ENCODE data around the gene ANGPTL5.
A peak's percentile ranks its signal among the peaks of the same experiment; 100 is the strongest.
"Not testable (repeated sequence)": the region's sequence is repeated elsewhere in the genome, so short reads cannot be mapped to it uniquely, and the experiment has no call there.

ANGPTL5 gene

GRCh38 chr11:101916422-101916821 lies at the start of gene ANGPTL5:
Gene ANGPTL5, minus strand, starts transcription at chr11:101916522. Its CDS starts 8,613 bp downstream, at chr11:101907909.
- no peak for DNase-seq

- not testable (repeated sequence) for DNase-seq
Observed at GRCh38 chr11:101964200-101964599, 47.9 kb upstream of the ANGPTL5 start.

GRCh38 chr11:101960231-101960630 lies 43.9 kb upstream of the ANGPTL5 start:
- no peak for DNase-seq

- no peak for DNase-seq
Observed at GRCh38 chr11:101955701-101956100, 39.4 kb upstream of the ANGPTL5 start.

- no peak for DNase-seq
Observed at GRCh38 chr11:101955278-101955677, 39.0 kb upstream of the ANGPTL5 start.

GRCh38 chr11:101949680-101950220 lies 33.4 kb upstream of the ANGPTL5 start:
- DNase-seq = no peak

- DNase-seq = no peak
Observed at GRCh38 chr11:101945448-101945847, 29.1 kb upstream of the ANGPTL5 start.

- DNase-seq = peak; percentile 65
Observed at GRCh38 chr11:101944923-101945322, 28.6 kb upstream of the ANGPTL5 start.

- DNase-seq = no peak
Observed at GRCh38 chr11:101940901-101941520, 24.7 kb upstream of the ANGPTL5 start.

GRCh38 chr11:101931692-101932091 lies 15.4 kb upstream of the ANGPTL5 start:
- DNase-seq = peak; percentile 22

- no peak for DNase-seq
Observed at GRCh38 chr11:101929294-101929915, 13.1 kb upstream of the ANGPTL5 start.

- no peak for DNase-seq
Observed at GRCh38 chr11:101923554-101923953, 7.2 kb upstream of the ANGPTL5 start.

GRCh38 chr11:101920992-101921391 lies 4.7 kb upstream of the ANGPTL5 start:
- no peak for DNase-seq

GRCh38 chr11:101917226-101917625 lies 904 bp upstream of the ANGPTL5 start:
- no peak for DNase-seq

GRCh38 chr11:101915791-101916291 lies 481 bp downstream of the ANGPTL5 start:
- peak; percentile 5 for DNase-seq

- DNase-seq = peak; percentile 97
Observed at GRCh38 chr11:101914738-101915426, 1.4 kb downstream of the ANGPTL5 start, which contains the start of gene CEP126. Gene CEP126, plus strand, starts transcription at chr11:101915010. Its CDS starts 275 bp downstream, at chr11:101915285.

GRCh38 chr11:101914341-101914737 lies 2.0 kb downstream of the ANGPTL5 start:
- no peak for DNase-seq

GRCh38 chr11:101913656-101914055 lies 2.7 kb downstream of the ANGPTL5 start:
- no peak for DNase-seq

GRCh38 chr11:101912823-101913284 lies 3.5 kb downstream of the ANGPTL5 start:
- DNase-seq = no peak

- DNase-seq = no peak
Observed at GRCh38 chr11:101909087-101909486, 7.2 kb downstream of the ANGPTL5 start.

- DNase-seq = no peak
Observed at GRCh38 chr11:101907815-101908214, 8.5 kb downstream of the ANGPTL5 start.

- DNase-seq = no peak
Observed at GRCh38 chr11:101894505-101894904, 21.8 kb downstream of the ANGPTL5 start.

- DNase-seq = no peak
Observed at GRCh38 chr11:101889767-101890166, 26.6 kb downstream of the ANGPTL5 start.
